Heart left ventricle (tissue), 13 donors: Measurements from ENCODE around the gene ARHGEF12.

Experiments used
- POLR2A ChIP-seq, 2 donors: fragments of 450-650 bp; IDR thresholded peaks; one replicate each; pipeline ENCODE4 v1.6.1; 2017; ENCODE audit warnings: antibody characterized with exemption in 2 of 2, mild to moderate bottlenecking in 2 of 2, moderate library complexity in 2 of 2
- TF ChIP-seq, protein P1 (sequence below), 12 donors: fragments of 200-600 bp; sonication (generic) in 4 of 12; IDR thresholded peaks; one replicate each; pipeline versions ENCODE4 v1.5.0 to v1.8.0; 2018 to 2022; ENCODE audit warnings: antibody characterized with exemption in 12 of 12, mild to moderate bottlenecking in 5 of 12
- donor health status: ischemic (EF 13 %, LVEDD 7.1; RV severe dilation, severe dysfunction).
- donor health status: DM: no; HTN: yes; CAD: no.
- donor health status: DM: no; HTN: no; CAD: no.
- donor health status: ischemic (EF 25% LVEDD 6.9; RV normal size, moderate dysfunction).
- donor health status: ischemic (EF 25% LVEDD 5.7; RV mildly dilated, moderate dysfunction).
- donor health status: ischemic (EF 35%, LVEDD 5.7; RV mildly dilated, moderate dysfunction).
- donor health status: nonischemic (EF 11% LVEDD 7.7; RV severe dilation, severe dysfunction).
- donor health status: DM: yes; HTN: yes; CAD: no.
- donor health status: PGD.
- donor health status: ischemic (EF 29% LVEDD 5.4; RV normal size, mild dysfunction).
- donor health status: nonischemic (EF 23%, LVEDD 6.1; RV moderate dilation, normal function).

DNA sequence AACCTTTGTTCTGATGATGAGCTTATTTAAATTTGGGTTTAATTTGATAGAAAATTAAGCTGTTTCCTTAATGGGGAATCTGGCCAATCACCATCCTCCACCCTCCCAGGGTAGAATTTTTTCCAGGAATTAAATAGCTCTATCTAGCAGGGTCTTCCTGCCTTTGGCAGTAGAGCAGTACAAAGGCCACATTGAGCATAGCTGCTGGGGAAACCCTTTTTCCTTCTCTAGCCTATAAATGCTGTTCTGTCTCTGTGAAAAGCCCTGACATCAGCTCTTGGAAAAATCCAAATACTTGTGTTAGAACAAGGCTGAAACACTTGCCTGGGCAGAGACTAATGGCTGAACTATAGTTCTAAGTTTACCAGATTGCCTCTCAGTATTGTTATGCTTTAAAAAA, 55.1 kb downstream of the ARHGEF12 start:
- TF ChIP-seq, protein P1, sequence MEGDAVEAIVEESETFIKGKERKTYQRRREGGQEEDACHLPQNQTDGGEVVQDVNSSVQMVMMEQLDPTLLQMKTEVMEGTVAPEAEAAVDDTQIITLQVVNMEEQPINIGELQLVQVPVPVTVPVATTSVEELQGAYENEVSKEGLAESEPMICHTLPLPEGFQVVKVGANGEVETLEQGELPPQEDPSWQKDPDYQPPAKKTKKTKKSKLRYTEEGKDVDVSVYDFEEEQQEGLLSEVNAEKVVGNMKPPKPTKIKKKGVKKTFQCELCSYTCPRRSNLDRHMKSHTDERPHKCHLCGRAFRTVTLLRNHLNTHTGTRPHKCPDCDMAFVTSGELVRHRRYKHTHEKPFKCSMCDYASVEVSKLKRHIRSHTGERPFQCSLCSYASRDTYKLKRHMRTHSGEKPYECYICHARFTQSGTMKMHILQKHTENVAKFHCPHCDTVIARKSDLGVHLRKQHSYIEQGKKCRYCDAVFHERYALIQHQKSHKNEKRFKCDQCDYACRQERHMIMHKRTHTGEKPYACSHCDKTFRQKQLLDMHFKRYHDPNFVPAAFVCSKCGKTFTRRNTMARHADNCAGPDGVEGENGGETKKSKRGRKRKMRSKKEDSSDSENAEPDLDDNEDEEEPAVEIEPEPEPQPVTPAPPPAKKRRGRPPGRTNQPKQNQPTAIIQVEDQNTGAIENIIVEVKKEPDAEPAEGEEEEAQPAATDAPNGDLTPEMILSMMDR (IDR thresholded peaks at IDR 0.05), result no peak
- TF ChIP-seq POLR2A (IDR thresholded peaks at IDR 0.05), result no peak
